NCI-H1417 treated with DMSO at 0.1 percent for 48 hours (cell line): ENCODE data around the gene NOP9.

Source experiments
- DNase-seq: peaks from one replicate; lab custom pipeline; 2025; lab: John Stamatoyannopoulos, UW

NOP9 gene

DNA sequence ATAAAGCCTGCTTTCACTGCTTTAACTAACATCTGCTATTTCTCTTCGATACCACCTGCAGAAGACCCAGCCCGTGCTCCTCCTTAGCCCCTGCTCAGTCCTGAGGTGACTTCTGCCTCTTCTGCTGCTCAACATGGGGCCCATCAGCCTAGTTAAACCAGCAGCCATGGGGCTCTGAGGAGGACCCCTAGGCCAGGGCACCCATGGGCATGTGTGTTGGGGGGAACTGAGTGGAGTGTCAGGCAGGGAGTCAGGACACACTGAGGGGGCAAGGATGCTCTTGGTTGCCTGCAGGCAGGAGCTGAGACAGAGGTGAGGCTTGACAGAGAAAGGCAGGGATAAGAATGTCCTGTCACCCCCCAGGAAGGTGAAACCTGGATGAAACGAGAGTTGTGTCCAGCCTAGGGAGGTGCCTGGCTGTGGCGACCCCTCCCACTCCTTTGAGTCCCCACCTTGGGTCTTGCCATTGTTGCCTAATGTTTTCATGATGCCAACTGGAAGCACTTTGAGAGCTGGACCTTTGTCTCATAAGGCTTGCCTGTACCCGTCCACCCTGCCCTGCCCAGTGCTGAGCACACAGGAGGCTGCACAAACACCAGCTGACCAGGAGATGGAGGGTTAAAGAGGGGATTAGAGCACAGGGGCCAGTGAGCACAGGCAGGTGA, 15.7 kb upstream of the NOP9 start:
- no peak for DNase-seq

DNA sequence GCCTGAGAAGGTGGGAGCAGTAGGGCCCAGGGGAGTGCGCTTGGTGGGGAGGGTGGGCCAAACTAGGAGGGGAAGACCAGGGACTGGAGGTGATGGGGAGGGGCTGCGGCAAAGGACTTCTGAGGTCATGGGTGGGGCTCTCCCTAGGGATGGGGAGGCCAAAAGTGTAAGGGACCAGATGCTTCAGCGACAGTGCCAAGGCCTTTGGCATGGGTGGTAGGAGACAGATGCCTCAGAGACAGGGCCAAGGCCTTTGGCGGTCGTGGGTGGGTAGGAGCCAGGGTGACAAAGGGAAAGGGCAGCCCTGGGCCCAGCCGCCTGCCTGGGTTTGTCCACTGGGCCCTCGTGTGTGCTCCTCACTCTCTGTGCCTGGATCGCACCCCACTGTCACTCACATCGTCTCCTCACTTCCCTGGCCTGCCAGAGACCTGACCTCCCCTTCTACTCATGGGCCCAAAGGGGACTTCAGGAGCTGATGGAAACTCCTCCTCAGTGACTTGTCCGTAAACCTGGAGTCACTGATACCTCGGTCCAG, 15.1 kb upstream of the NOP9 start:
- DNase-seq: no peak

DNA sequence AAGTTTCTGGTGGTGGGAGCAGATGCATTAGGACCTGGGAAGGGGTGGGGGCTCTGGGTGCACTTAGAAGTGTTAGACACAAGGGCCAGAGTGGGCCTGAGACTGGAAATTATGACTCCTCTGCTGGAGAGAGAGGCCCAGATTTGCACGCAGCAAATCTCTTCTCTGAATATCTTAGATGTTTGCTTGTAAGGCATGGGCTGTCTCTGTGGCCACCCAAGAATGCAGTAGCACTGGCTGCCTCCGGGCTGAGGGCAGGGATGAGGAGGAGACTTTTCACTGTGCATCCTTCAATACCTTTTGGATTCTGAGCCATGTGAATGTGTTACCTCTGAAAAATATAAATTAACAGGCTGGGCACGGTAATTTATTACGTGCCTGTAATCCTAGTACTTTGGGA, 14.3 kb upstream of the NOP9 start:
- DNase-seq: no peak

DNA sequence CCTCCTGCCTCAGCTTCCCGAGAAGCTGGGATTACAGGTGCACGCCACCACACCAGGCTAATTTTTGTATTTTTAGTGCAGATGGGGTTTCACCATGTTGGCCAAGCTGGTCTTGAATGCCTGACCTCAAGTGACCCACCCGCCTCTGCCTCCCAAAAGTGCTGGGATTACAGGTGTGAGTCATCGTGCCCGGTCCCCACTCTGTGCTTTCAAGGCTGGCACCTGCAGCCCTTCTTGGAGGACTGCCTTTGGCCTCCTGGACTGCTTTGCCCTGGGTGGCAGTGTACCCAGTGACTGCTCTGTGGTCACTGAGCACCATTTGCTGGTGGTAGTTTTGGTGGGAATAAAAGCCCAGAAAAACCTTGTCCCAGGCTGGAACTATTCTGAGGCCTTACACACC, 12.7 kb upstream of the NOP9 start:
- no peak for DNase-seq

DNA sequence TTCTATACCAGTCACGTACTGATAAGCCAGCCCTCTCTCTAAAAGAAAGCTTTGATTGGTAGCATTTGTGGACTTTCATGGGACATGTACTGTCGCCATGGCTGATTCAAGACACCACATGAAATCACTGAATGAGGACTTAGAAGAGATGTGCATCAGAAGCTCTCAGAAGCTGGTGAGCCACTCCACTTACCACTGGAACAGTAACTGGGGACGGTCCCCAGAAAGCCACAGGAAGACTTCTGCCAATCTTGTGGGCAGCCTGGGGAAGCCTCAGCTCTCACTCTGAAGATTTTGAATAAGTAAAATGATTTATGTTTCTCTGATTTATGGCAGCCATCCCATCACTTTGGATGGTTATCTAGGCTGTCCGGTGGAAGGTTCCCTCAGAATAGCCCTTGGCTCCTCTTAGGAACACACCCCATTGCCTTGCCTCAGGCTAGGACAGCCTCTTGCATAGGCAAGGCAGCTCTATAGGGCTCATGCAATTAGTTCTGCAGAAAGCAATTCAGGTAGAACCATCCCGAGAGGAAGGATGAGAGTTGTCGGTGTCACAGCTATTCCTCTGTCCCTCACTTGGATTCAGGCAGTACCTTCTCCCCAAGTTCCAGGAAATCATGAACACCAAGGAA, 9.9 kb upstream of the NOP9 start:
- DNase-seq: no peak

DNA sequence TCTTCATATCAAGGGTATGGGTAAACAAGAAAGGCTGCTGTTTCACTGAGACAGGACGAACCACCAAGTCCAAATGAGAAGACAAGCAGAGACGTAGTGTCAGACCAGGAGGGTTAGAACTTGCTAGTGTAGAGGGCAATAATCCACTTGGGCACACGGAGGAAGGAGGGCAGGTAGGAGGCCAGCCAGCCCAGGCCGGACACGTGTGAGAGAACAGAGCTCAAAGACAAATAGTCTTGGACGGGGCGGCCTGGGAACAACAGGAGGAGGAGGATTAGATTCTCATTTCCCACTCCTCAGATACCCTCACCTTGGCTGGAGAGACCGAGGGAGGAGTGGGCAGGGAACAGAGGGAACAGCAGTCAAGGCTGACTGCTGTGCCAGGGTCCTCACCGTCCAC, 8.9 kb upstream of the NOP9 start:
- no peak for DNase-seq

DNA sequence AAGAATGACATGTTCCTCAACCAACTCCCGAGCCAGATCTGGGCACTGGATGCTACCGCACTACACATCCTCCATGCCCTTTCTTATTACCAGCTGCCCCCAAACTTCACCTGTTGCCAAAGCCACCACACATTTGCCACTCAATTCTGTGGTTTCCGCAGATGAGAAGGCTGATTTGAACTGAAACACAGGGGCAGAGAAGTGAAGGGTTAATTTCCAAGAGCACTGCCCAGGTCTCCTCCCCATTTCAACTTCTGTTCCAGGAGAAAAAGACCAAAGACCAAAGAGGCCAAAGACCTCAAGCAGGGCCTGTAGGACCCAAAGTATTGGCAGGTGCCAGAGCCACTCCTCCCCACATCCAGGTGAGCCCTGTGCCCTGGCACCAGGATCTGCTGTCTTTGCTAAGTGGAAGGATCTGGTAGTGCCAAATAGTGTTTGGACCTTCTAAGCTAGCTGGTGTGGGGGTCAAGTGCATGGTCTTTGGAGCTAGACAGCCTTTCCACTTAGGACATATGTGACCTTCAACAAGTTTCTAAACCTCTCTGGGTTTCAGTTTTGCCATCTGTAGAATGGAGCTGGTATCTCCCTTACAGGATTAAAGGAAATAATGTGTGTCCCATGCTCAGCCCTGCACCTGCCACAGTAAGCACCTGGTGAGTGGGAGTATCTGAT, 8.1 kb upstream of the NOP9 start:
- no peak for DNase-seq

DNA sequence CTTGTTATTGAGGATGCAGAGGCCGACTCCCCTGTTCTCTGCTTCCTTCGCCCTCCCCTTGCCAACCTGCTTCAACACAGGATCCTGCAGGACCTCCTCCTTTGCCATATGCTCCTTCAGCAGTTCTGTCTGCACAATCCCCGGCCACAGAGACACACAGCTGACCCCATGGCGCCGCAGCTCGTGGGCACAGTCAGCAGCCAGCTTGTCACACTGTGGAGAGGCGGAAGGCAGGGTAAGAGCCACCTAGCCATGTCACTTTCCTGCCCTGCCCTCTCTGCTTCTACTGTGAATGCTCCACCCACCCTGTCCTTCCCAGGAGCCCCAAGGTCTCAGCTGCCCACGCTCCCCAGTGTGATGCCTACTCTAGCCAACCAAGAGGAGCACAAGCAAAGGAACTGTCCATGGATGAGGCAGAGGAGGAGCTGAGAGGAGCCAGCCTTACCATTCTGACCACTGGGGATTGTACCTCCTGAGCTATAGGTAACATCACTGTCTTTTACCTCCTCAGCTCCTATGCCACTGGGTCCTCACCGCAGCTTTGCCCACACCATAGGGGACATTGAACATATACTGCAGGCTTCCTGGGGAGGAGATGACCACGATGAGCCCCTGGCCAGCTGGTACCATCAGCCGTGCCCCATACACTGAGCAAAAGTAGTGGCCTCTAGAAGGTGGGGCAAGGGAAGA, 7.4 kb upstream of the NOP9 start:
- no peak for DNase-seq

DNA sequence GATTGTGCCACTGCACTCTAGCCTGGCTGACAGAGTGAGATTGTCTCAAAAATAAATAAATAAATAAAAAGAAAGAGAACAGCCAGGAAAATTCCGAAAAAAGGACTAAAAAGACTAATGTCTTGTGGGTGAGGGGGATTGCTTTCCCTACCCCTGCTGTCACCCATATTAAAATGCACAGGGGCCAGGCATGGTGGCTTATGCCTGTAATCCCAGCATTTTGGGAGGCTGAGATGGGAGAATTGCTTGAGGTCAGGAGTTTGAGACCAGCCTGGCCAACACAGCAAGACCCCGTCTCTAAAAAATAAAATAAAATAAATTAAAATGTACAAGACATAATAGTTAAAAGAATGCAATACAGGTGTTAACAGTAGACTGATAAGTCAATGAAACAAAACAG, 6.1 kb upstream of the NOP9 start:
- DNase-seq: no peak

DNA sequence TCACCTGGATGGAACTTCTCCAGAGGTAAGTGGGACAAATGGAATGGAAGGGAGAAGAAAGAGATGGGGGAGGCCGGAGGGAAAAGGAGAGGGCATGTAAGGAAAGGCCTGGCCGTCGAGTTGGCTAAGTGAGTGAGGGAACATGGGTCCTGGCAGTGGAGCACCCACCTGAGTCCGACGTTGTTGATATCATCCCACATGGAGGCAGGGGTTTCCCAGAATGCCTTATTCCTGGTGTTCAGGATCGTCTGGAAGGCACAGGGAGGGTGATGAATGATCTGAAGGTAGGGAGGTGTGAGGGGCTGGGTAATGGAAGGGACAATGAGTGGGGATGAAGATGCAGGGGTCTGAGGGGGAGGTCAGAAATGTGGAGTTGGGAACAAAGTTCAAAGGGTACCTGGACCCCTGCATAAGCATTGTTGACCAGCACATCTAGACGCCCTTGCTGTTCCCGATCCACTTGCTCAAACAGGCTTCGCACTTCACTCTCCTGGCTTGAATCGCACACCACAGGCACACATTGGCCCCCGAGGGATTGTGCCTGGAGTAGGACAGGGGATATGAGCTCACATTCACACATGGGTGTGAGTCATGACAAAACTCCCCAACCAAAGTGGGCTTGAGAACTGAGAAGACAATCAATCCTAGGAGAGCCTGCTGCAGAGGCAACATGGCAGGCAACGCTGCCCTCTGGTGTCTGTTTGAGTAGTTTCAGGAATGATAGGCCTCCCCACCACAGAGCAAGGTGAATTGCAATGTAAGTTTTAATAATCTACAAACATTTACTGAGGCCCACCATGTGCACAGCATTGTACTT, 3.1 kb upstream of the NOP9 start:
- DNase-seq: peak; percentile 3

DNA sequence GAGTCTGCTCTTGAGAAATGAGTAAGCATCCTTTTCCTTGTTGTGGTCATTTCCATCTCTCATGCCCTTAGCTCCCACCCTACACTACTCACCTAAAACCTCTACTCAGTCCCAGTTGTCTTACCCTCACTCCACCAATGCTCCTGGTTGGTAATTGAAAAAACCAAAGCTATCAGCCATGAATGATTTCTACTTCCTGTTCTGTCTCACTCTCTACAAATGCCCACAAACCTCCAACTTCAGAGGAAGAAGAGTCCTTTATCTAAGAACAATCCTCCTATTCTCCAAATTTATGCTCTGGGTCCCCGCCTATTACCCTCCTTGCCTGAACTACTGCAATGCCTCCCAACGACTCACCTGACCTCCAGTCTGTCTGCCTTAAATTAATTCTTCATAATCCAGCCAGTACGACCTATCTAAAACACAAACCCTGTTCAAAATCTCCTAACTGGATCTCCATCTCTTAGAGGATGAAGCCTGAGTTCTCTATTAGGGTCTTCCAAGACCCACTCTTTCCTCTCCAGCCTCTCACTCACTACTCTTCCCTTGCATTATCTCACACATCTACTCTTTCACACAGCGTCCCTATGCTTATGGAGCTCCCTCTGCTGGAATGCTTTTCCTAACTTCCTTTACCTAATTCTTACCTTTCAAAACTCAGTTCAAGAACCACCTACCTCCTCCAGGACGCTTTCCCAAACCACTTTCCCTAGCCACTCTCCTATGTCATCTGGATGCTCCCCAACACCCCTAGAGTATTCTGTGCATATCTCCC, 2.3 kb upstream of the NOP9 start:
- DNase-seq: no peak

DNA sequence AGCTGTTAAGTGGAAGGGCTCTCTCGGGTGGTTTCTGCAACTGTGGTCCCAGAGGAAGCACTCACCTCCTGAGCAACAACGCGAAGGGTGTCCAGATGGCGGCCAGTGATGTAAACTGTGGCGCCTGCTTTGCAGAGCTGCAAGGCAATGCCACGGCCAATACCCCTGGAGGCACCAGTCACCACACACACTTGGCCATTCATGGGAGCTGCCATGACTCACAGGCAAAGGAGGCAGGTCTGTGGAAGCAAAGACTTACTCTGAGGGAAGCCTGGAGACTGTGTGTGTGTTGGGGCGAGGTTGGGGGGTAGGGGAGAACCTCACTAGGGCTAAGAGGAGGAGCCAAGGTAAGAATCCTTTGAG, 777 bp upstream of the NOP9 start:
- no peak for DNase-seq

DNA sequence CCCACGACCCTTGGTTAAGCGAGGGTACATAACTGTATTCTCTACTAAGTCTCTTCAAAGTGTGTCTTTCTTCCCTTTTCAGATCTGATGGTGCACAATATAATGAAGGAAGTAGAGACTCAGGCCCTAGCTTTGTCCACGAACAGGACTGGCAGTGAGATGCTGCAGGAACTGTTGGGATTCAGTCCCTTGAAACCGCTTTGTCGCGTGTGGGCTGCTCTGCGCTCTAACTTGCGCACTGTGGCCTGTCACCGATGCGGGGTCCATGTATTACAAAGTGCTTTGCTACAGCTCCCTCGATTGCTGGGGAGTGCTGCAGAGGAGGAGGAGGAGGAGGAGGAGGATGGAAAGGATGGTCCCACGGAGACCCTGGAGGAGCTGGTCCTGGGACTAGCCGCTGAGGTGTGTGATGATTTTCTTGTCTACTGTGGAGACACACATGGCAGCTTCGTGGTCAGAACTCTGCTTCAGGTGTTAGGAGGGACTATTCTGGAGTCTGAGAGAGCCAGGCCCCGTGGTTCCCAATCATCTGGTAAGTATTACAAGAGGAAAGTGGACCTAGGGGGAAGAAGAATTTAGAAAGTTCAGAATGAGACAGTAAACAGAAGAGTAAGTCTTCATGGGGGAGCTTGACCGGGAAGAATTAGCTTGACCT, 803 bp downstream of the NOP9 start:
- no peak for DNase-seq

DNA sequence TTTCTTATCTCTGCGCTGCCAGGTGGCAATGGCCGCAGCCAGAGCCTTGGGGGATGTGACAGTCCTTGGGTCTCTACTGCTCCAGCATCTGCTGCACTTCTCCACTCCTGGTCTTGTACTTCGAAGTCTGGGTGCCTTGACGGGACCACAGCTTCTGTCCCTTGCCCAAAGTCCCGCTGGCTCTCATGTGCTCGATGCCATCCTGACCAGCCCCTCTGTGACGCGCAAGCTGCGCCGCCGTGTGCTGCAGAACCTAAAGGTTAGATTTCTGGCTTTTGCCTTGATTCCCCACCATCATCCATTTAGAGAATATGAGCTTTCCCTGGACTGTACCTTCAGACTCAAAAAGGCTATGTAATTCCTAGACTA, 4.4 kb downstream of the NOP9 start:
- DNase-seq: no peak

DNA sequence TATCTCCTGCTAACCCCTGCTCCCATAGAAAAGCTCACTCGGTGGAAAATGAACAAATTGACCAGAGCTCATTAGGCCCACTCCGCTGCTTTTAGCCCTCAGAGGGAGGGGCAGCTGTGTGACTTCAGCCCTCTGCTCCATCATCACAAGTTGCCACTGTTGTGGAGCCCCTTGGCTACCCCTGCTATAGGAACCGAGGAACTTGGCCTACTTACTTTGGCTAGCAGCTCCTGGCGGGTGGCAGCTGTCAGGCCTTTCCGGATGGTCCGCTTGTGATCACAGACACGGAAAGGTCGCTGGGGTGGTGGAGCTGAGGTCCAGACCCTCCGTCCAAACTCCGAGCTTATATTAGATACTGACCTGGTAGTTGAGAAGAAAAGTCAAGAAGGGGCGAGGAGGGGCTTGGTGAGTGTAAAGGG, 7.5 kb downstream of the NOP9 start:
- no peak for DNase-seq

DNA sequence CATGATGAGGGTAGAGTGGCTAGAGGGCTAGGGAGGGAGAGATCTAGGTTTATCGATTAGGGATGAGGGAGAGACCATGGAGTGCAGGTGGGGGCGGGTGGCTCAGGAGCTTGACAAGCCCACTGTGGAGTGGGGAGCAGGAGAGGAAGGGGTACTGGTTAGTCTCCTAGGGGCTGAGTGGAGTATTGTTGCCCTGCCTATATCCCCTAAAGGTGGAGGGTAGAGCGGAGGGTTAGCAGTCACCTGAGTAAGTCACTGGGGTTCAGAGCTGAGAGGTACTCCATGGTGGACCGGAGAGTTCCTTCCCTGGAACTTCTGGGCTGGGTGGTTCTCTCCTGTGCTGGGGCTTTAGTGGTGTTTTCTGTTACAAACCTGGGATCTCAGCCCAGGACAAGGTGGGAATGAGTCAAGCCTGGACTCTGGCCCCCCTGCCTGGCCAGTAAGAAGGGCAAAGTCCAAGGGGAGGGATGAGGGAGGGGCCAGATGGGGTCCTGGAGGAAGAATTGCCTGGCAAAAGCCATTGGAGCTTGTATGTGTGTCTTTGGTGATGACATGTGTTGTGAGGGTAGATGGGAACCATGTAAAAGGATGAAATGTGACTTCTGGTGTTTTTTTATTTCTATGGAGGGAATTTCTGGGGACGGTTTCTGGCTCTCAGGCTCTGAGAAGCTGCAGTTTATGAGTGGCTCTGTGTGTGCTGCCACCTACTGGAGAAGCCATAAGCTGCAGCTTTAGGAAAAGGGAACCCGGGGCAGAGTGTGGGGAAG, 8.1 kb downstream of the NOP9 start, which contains the start of gene CIDEB:
Gene CIDEB (minus strand): TSS at position 403 of the 767 bp plus-strand sequence. CDS start 119 bp downstream, at position 284.
- DNase-seq: no peak

DNA sequence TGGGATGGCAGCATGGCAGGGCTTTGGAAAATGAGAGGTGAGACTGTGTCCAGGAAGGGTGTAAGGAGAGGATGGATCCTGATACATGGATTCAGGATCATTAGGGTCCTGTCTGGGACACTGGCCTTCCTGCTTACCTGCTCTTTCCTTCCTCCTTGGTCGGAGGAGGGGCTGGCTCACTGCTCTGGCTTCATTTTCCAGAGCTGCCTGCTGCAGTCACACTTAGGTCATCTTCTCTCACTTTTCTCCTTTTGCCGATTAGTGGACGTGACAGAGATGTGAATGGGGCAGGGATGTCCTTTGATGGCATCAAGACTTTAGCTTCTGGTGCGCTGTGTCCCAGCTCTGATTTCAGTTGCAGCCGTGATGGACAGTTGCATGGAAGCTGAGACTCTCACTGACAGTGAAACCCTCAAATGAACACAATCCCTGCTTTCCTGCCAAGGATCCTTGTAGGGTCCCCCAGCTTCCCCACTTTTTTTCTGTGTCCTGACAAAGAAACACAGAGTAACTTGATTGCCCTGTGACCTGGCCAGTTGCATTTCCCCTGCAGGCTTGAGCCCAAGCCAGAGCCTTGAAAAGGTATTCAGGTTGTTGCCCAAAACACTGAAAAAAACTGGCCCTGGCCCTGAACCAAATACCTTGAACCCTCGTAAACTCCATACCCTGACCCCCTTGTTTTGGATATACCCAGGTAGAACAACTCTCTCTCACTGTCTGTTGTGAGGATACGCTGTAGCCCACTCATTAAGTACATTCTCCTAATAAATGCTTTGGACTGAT, 8.9 kb downstream of the NOP9 start:
- no peak for DNase-seq

DNA sequence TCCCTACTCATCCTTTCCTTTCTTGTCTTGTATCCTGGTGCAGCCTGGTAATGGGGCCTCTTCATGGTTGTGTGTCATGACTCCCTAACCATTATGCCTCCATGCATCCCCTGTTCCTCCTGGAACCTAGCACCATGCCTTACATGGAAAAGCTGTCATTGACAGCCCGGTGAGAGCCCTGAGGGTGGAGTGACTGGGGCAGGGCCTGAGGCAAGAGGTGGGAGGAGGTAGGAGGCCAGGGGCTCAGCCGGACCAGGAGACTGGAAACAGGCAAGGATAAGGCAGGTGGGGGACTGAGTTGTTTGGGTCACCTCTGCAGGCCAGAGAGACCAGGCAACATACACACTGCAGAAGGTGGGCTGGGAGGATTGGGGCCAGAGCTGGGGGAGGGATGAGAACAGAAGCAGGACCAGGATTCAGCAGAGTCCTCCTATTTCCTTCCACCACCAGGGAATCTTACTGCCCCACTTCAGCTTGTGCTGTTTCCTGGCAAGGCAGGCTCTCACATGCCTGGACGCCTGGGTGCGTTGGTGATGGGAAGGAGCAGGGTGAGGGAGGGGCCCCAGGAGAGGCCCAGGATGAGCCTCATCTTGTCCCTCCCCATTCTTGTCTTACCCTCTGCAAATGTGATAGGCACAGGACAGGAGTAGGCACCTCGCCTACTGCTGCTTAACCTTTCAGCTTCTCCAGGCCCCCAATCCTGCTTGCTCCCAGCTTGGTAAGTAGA, 10.1 kb downstream of the NOP9 start, which contains the start of gene LTB4R2:
Gene LTB4R2 (plus strand): TSS at position 603 of the 727 bp plus-strand sequence. CDS start 525 bp downstream, outside the sequence.
- DNase-seq: no peak
